DMS53 (cell line): ENCODE measurements around the gene AKR1D1.
"Not testable (repeated sequence)": the region's sequence is repeated elsewhere in the genome, so short reads cannot be mapped to it uniquely, and the experiment has no call there.

ENCODE experiments used
- DNase-seq: peaks from one replicate; lab custom pipeline; 2025; lab: John Stamatoyannopoulos, UW

AKR1D1 gene

DNA sequence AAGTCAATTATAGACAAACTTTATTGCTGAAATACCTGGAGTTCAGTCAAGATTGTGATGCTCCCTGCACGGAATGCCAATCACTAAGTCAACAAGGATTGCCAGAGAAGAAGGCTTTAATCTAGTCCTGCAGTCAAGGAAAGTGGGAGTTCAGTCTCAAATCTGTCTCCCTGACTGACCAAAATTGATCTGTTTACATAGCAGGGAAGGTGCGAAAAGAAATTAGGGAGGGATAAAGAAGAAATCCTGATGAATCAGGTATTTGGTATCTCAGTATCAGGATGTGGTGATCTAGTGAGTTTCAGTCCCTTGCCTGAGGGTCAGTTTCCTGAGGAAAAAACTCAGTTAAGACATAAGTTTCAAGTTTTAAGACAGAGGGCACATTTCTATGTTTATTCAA, 2.1 kb upstream of the AKR1D1 start:
- no peak for DNase-seq

DNA sequence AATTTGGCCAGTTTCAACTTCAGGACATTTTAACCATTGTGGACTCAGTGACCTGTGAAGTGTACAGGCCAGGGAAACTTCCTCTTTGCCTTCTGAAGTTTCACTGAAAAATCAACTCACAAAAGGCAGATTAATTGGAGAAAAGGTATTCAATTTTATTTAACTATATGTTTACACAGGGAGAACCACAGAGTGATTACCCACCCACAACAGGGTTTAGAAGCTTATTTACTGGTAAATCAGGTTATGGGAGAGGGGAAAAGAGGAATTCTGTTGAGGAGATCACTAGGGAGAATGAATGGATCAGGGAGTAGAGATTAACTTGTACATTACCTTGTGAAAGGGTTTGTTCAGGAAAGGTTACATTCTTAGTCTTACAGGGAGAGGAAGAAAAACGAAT, 1.7 kb upstream of the AKR1D1 start:
- DNase-seq: no peak

DNA sequence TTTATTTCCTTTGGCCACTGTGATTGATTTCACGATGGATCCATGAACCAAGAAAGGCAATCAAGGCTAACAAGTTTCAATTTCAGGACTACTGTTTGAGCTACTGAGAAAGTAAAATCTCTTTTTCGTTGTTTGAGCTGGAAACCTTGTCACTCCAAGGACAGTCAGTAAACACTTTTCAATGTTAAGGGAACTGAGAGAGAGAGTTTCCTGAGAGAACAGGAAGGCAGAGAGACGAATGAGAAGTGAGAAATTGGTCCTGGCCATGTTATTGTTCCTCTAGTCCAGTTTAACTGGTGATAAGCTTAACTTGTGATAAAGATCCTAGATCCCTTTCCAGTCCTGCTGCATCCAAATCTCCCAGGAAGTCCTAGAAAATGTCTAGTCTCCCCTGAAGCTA, 909 bp upstream of the AKR1D1 start:
- DNase-seq: no peak

DNA sequence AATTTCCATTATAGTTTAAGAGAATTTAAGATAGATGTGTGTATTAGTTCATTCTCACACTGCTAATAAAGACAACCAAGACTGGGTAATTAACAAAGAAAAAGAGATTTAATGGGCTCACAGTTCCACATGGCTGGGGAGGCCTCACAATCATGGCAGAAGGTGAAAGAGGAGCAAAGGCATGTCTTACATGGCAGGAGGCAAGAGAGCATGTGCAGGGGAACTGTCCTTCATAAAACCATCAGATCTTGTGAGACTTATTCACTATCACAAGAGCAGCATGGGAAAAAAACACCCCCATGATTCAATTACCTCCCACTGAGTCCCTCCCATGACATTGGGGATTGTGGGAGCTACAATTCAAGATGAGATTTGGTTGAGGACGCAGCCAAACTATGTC, 473 bp upstream of the AKR1D1 start:
- not testable (repeated sequence) for DNase-seq

DNA sequence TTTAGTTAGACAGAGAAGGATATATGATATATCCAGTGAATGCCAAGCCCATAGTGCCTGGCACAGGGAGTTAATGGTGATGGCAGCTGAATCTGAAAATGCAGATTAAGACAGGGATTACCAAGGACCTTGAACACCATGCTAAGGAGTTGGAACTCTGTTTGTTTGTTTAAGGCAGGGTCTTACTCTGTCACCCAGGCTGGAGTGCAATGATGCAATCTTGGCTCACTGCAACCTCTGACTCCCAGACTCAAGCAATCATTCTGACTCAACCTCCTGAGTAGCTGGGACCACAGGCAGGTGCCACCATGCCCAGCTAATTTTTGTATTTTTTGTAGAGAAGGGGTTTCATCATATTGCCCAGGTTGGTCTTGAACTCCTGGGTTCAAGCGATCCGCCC, 1.6 kb downstream of the AKR1D1 start:
- no peak for DNase-seq

DNA sequence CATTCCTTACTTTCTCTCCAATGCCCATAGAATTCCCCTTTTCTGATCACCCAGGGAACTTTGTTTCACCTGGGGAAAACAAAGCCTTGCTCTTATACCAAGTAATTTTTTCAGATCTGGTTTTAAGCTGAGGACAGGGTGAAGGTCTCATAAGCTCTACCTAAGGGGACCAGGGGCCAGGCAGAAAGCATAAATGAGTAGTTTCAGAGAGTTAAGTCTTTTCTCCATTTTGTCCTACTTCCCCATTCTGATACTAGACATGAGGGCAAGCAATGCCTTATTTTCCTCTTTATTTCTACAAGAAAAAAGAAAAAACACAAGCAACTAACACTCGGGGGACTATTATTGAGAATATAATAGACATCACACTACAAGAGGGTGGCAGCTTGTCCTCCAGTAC, 2.9 kb downstream of the AKR1D1 start:
- no peak for DNase-seq

DNA sequence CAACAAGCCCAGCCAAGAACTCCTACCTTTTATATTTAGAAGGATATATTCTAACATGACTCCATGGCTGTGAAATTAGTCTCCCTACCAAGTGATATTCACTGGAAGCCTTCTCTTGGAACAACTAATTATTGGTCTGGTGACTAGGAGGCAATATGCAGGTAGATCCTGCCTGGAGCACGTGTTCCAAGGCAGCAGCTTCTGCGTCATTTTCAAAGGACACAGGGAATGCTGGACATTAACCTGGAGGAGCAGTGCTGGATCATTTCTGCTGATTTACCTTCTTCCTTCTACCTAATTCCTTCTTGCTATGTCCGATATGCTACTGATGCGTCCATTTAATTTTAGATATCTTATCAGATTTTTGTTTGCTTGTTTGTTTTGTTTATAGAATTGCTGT, 5.6 kb downstream of the AKR1D1 start:
- DNase-seq: no peak

DNA sequence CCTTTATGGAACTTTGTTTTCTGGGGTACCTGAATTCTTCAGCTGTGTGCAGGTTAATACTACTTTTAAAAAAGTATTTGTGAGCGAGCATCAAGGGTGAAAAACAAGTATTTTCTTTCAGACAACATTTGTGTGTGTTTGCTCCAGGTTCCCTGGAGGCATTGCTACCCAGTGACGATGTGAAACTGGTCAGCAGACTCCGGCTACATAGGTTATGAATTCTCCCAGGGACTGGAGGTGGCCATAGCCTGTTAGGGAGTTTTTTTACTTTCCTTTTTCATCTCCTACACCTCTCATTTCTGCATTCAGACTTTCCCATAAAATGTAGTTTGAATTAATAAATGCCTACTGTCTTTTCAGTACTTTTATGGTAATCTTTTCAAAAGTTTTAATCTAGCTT, 7.6 kb downstream of the AKR1D1 start:
- DNase-seq: no peak

DNA sequence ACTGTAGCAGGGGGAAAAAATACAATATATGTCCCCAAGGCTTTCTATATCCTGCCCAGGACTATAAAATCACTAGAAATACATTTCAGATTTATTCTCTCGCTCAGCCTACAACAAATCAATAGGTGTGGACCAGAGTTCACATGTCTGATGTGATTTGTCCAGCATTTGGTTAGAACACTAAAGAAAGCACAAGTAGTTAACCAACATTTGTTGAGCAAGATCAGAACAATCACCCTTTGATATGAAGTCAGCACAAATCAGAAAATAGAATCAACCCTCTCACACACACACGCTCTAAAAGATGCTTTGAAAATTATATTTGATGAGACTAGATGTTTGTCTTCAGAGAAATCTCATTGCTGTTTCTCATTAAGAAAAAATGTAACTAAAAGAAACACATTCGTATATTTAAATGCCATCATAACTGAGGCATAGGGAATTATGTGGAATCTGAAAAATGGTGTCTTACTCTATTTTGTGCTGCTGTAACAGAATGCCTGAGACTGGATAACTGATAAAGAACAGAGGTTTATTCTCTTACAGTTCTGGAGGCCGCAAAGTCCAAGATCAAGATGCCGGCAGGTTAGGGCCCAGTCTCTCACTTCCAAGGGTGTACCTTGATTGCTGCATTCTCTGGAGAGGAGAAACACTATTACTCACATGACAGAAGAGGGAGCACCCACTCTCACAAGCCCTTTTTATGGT, 10.5 kb downstream of the AKR1D1 start:
- no peak for DNase-seq

DNA sequence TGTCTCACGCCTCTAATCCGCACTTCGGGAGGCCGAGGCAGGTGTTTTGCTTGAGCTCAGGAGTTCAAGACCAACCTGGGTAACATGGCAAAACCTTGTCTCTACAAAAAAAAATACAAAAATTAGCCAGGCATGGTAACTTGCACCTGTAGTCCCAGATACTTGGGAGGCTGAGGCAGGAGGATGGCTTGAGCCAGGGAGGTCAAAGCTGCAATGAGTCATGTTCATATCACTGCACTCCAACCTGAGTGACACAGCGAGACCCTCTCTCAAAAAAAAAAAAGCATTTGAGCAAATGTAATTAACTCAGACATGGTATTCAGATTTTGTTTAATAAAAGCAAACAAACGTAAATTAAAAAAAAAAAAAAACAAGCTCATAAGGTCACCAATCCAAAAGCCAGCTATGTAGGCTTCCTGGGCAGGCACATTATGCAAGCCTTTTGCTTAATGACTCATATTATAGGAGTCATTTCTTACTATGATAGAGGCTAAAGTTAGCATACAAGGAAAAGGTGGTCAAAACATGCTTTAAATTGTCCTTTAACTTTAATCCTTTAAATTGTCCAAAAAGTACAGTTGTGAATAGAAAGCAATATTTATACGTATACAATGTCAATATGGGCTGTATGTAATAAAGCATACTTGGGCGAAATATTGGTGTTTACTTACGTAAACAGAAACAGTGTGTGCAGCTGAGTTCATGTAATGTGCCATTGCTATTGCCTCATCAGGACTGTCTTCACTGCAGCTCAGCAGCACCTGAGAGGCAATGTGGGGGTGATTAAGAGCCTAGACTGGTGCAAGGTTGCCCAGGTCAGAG, 13.0 kb downstream of the AKR1D1 start:
- peak; percentile 64 for DNase-seq

DNA sequence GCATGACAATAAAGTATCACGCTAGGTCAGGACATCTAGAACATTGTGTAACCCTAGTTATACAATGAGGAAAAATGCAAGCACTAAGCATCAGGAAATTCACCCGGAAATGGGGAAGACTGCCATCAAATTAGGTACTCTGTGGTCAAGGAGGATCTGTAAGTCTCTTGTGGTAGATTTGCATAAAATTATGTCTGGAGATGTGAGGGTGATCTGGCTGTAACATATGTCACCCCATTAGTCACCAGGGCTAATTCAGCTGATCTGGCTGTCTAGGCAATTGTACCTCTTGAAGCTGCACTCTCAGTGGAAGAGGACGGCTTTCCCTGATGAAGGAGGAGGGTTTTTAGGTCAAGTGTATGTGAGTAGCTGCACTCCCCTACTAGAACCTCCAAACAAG, 14.8 kb downstream of the AKR1D1 start:
- peak; percentile 14 for DNase-seq

DNA sequence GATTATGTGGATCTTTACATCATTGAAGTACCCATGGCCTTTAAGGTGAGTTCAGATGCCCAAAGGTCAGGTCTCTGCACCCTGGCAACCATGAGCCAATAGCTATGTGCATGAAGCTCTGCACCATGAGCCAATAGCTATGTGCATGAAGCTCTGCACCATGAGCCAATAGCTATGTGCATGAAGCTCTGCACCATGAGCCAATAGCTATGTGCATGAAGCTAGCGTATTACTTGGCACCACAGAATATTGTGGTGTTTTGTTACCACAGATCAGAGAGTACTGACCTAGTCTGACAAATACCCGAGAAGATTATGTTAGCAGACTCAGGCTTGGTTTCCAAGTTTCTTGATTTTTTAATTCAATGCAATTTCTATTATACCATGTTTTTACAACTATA, 15.6 kb downstream of the AKR1D1 start:
- not testable (repeated sequence) for DNase-seq

DNA sequence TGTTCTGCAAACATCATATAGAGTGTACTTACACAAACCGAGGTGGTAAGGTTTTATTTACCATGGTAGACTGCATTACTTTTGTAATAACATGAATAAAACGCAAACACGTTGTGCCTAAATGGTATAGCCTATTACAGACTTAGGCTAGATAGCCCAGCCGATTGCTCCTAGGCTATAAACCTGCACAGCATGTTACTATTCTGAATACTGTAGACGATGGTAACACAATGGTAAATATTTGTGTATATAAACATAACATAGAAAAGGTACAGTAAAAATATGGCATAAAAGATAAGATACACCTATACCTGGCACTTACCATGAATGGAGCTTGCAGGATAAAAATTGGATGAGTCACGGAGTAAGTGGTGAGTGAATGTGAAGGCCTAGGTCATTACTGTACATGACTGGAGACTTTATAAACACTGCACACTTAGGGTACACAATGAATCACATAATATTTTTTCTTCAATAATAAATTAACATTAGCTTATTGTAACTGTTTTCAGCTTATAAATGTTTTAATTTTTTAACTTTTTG, 16.3 kb downstream of the AKR1D1 start:
- DNase-seq: peak; percentile 71

DNA sequence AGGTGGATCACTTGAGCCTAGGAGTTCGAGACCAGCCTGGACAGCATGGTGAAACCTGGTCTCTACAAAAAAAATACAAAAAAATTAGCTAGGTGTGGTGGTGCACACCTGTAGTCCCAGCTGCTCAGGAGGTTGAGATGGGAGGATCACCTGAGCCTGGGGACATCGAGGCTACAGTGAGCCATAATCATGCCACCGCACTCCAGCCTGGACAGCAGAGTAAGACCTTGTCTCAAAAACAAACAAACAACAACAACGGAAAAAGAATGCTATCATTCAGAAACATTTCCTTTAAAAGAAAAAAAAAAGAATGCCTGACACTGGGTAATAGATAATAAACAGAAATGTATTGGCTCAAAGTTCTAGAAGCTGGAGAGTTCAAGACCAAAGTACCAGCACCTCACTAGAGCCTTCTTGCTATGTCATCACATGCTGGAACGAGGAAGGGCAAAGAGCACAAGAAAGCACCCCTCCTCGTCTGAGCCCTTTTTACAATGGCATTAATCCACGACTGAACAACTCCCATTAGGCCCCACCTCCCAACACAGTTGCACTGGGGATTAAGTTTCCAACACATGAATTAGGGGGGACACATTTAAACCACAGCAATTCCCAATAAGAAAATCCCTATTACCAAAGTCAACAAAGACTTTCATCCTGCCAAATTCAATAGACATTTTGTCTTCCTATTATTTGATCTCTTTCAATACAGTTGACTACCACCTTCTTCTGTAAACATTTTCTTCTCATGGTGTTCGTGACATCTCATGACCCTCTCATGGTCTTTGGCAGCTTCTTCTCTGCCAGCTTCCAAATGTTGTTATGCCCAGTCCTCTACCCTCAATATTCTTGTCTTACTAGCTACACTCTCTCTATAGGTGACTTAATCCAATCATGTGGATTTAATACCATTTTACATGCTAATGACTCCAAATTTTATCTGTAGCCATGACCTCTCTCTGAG, 20.0 kb downstream of the AKR1D1 start:
- no peak for DNase-seq

DNA sequence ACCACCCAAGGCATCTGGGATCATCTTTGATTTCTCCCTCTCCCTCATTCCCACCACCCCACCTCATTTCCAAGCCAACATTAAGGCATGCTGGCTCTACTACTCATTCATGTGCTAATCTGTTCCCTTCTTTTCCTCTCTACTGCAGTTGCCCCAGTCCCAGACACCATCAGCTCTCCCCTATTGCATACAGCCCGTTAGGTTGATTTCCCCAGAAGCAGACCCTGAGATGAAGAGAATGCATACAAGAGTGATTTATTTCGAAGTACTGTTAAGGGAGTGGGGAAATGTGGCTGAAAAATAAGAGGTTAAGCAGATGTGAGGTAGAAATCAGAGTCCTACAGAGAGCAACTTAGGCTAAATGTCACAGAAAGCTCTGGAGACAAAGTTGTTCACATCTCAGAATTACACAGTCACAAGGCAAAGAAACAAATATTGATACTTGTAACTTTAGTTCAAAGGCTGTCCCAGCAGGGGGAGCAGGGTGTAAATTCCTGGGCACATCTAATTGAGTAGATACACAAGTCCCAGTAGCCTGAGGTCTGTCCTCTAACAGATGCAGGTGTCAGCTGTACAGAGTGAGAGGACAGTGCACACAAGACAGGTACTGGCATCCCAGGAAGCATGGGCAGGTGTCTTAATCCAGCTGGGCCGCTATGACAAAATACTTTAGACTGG, 20.9 kb downstream of the AKR1D1 start:
- peak; percentile 87 for DNase-seq

DNA sequence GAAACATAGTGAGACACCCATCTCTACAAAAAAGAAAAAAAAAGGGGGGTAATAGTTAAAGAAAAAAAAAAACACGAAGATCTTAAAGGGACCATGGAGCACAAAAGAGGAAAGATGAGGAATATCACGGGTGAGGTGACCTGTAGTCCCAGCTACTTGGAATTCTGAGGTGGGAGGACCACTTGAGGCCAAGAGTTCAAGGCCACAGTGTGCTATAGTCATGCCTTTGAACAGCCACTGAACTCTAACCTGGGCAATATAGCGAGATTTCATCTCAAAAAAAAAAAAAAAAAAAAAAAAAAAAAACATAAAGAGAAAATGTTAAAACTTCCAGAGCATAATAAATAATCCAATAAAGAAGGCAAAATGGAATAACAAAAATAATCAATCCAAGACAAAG, 23.6 kb downstream of the AKR1D1 start:
- no peak for DNase-seq

DNA sequence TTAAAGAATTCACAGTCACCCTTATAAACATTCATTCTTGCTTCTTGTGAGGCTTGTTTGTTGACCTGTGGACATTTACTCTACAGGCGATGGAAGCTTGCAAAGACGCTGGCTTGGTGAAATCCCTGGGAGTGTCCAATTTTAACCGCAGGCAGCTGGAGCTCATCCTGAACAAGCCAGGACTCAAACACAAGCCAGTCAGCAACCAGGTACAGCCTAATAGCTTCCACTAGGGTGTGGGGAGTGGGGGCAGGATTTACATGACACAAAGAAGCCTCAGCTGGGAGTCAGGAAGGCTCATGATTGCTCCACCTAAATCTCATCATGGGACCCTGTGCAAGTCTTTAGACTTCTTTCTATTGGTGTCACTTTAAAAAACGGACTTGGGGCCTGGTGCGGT, 29.0 kb downstream of the AKR1D1 start:
- no peak for DNase-seq

DNA sequence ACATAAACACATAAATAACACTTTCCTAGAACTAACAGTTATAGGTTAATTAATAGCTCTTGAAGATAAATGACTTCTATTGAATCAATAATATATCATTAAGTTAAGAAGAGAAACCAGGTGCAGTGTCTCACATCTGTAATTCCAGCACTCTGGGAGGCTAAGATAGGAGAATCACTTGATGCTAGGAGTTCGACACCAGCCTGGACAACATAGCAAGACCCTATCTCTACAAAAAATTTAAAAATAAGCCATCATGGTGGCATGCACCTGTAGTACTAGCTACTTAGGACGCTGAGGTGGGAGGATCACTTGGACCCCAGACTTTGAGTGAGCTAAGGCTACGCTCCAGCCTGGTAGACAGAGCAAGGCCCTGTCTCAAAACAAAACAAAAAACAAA, 38.8 kb downstream of the AKR1D1 start:
- DNase-seq: no peak

DNA sequence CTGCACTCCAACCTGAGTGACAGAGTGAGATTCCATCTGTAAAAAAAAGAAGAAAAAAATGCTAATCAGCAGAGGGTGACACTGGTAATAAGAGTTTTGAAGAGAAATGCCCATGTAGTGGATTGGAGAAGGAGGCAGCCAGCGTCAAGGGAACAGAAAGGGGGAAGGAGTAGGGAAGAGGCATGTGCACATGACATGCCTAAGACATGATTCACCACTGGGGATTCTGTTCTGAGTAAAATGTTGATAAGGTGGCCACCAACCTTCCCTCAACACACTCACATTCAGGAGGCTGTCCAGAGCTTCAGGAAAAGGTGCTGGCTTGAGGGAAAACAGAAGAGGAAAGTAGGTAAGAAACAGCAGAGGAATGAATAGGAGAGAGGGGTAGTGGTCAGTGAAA, 39.9 kb downstream of the AKR1D1 start:
- no peak for DNase-seq

DNA sequence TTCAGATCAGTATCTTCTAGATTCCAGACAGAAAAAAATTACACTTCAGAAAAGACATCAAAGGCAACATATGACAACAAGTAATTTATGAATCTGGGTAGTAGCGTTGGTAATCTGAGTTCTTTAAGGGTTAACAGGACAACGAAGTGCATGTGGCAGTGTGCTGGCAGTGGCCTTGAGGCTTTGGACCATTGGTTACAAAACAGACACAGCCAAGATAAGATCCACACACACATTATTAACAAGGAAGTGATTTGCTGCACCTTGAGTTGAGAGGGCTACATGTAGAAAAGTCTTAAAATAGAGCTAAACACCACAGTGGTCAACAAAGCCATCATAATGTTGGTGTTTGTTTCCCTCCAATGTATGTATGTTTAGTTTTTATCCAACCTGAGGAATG, 40.6 kb downstream of the AKR1D1 start:
- no peak for DNase-seq

DNA sequence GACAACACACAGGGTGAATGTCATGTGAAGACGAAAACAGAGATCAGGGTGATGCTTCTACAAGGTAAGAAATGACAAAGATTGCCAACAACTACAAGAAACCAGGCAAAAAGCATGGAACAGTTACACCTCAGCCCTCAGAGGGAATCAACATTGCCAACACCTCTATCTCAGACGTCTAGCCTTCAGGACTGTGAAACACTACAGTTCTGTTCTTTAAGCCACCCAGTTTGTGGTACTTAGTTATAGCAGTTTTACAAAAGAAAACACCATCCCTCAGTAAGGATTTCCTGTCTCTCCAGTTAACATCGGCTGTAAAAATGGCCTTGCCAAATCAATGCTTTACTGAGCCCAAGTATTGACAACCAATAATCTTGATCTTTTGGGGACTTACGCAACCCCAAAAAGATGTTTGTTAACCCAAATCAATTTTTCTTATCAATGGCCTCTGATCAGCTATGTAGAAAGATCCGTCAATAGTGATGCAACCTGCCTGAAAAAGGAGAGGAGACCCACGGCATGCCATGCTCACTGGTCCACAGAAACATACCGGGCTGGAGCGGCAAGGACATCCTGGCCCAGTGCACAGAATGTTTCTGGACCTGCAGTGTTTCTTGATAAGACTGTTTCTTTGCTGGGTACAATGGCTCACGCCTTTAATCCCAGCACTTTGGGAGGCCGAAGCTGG, 44.0 kb downstream of the AKR1D1 start:
- no peak for DNase-seq
